Caco-2 (cell line): ENCODE data around the gene ATAD3C. TPM values are rescaled to one million over a fixed set of nuclear protein-coding genes. Genes with fewer than 3 reads are reported as not detected.

ENCODE experiments used
- BruUV-seq: library from RNA; stranded (reverse); fragments of 400-500 nt; replicated peaks from 2 replicates; lab custom pipeline; 2021; lab: Mats Ljungman, UMichigan
- CTCF ChIA-PET: fragments of 300-600 bp; sonication (Branson Sonifier 250); formaldehyde crosslinking; loops from one replicate; lab custom pipeline; 2022; ENCODE audit warnings: antibody characterized with exemption; lab: Charles Lee
- POLR2A ChIA-PET: fragments of 300-600 bp; sonication (Branson Sonifier 250); formaldehyde crosslinking; loops from one replicate; lab custom pipeline; 2022; ENCODE audit warnings: antibody characterized with exemption; lab: Charles Lee
- DNase-seq, 2 experiments: peaks; one replicate each; pipeline versions ENCODE4 v3.0.0 to v3.0.0-alpha.2; 2020 to 2022
- H3K27me3 ChIP-seq: replicated peaks from 2 replicates; pipeline ENCODE4 v1.6.0; 2011; ENCODE audit warnings: low read length; ENCODE audit not compliant: control insufficient read depth, insufficient read depth
- H3K36me3 ChIP-seq: 2 replicates; pipeline ENCODE4 v1.5.1; 2011; ENCODE audit warnings: low read length; ENCODE audit not compliant: control insufficient read depth, insufficient read depth
- H3K4me1 ChIP-seq: fragments of 250-450 bp; sonication (Bioruptor Pico); 2 replicates; pipeline ENCODE4 v1.5.1; 2020; ENCODE audit warnings: mild to moderate bottlenecking
- H3K4me3 ChIP-seq: 2 replicates; pipeline ENCODE4 v1.5.1; 2011; ENCODE audit warnings: low read depth, mild to moderate bottlenecking, control low read depth, low read length
- H3K9me3 ChIP-seq: fragments of 250-450 bp; sonication (Bioruptor Pico); 2 replicates; pipeline ENCODE4 v1.5.1; 2020; ENCODE audit warnings: mild to moderate bottlenecking, moderate library complexity
- H3K27ac Mint-ChIP-seq: one replicate; pipeline ENCODE4 v1.8.0; 2022; ENCODE audit warnings: mixed read lengths; ENCODE audit not compliant: unreplicated experiment
- H3K27me3 Mint-ChIP-seq: one replicate; pipeline ENCODE4 v1.8.0; 2022; ENCODE audit warnings: mixed read lengths; ENCODE audit not compliant: insufficient read depth, unreplicated experiment
- H3K36me3 Mint-ChIP-seq: one replicate; pipeline ENCODE4 v1.8.0; 2022; ENCODE audit warnings: mild to moderate bottlenecking, mixed read lengths; ENCODE audit not compliant: insufficient read depth, unreplicated experiment
- H3K4me1 Mint-ChIP-seq: one replicate; pipeline ENCODE4 v1.8.0; 2022; ENCODE audit warnings: low read depth, mixed read lengths; ENCODE audit not compliant: unreplicated experiment
- H3K4me3 Mint-ChIP-seq: one replicate; pipeline ENCODE4 v1.8.0; 2022; ENCODE audit warnings: mild to moderate bottlenecking, moderate library complexity, mixed read lengths; ENCODE audit not compliant: unreplicated experiment
- H3K9me3 Mint-ChIP-seq: one replicate; pipeline ENCODE4 v1.8.0; 2022; ENCODE audit warnings: mixed read lengths; ENCODE audit not compliant: unreplicated experiment
- intact Hi-C: fragments of 100-400 bp; cut with micrococcal nuclease; formaldehyde crosslinking; loops from one replicate; pipeline ENCODE4 v1.10.0; 2022; ENCODE audit not compliant: unreplicated experiment
- total RNA-seq: library from RNA; stranded (reverse); gene quantifications from 2 replicates; pipeline ENCODE4 v1.2.3, GENCODE V29; 2022
- TF ChIP-seq, protein P1 (sequence below), 2 experiments: fragments of 200-600 bp in 1 of 2; IDR thresholded peaks; 1 replicate in 1 of 2; 2 replicates in 1 of 2; pipeline versions ENCODE4 v1.5.1 to v1.8.0; 2011 to 2022; ENCODE audit warnings: antibody characterized with exemption in 1 of 2, control low read depth in 1 of 2, inconsistent platforms in 1 of 2, low read depth in 1 of 2, low read length in 1 of 2, mild to moderate bottlenecking in 1 of 2, moderate library complexity in 1 of 2; ENCODE audit not compliant: insufficient read depth in 1 of 2, severe bottlenecking in 1 of 2, unreplicated experiment in 1 of 2

Gene ATAD3C
- total RNA-seq, 1 experiment from 2014 or later = 0.95 TPM

DNA sequence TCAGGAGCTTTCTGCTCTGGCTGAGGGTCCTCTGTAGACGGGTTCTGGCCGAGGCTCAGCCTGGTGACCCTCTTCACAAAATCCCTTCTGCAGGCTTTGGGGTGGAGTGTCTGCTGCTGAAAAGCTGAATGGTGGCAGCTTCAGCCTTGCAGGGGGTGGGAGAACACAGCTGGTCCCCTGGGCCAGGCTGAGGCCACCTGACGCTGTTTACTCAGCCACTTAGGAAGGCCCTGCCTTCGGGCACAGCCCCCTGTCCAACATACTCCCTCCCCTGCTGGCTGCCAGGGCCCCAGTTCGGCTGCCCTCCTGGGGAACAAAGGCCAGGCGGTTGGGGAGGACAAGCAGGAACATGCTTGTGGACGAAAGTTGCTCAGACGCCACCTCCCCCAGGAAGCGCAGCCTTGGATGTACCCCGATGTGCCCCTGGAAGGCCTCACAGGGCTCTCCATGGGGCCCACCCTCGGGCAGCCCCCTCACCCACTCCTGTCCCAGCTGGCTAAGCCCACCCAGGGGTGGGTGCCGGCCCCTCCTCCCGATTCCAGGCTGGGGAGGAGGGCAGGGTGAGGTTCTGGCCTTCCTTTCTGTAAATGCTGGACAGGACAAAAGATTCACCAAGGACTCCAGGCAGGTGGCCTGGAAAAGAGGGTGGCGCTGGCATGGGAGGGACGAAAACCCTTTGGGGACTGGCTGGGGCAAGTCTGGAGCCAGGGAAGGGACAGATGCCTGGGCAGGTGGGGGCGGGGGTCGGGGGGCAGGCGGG, 28.2 kb upstream of the ATAD3C start, which contains the start of gene ANKRD65:
Gene ANKRD65, minus strand, starts transcription at position 130 of the 760 bp plus-strand sequence. CDS start 271 bp downstream, outside the sequence.
- no peaks in the 10 kb centered on the region for H3K9me3 ChIP-seq
- intact Hi-C loops = no loop called here
- H3K4me1 ChIP-seq = peaks cover 31% of the 10 kb centered on the region
- TF ChIP-seq, protein P1, sequence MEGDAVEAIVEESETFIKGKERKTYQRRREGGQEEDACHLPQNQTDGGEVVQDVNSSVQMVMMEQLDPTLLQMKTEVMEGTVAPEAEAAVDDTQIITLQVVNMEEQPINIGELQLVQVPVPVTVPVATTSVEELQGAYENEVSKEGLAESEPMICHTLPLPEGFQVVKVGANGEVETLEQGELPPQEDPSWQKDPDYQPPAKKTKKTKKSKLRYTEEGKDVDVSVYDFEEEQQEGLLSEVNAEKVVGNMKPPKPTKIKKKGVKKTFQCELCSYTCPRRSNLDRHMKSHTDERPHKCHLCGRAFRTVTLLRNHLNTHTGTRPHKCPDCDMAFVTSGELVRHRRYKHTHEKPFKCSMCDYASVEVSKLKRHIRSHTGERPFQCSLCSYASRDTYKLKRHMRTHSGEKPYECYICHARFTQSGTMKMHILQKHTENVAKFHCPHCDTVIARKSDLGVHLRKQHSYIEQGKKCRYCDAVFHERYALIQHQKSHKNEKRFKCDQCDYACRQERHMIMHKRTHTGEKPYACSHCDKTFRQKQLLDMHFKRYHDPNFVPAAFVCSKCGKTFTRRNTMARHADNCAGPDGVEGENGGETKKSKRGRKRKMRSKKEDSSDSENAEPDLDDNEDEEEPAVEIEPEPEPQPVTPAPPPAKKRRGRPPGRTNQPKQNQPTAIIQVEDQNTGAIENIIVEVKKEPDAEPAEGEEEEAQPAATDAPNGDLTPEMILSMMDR (IDR thresholded peaks at IDR 0.05; ENCODE audit: insufficient read depth in 1 of 2, low read depth in 1 of 2, low read length in 1 of 2, severe bottlenecking in 1 of 2, unreplicated experiment in 1 of 2) = no peak
- CTCF ChIA-PET = no interaction called here
- no TSS peak for BruUV-seq
- H3K36me3 ChIP-seq = no peaks in the 10 kb centered on the region
- Mint-ChIP-seq H3K9me3 (no peaks in the 10 kb centered on the region), H3K36me3 (no peaks in the 10 kb centered on the region), H3K4me3 (peak within 1 kb of the TSS; percentile 33), H3K27ac (peak within 1 kb of the TSS; percentile 87), H3K27me3 (no peaks in the 10 kb centered on the region), H3K4me1 (no peaks in the 10 kb centered on the region)
- DNase-seq = no peak
- H3K27me3 ChIP-seq = no peaks in the 10 kb centered on the region
- no peak within 1 kb of the TSS for H3K4me3 ChIP-seq
- POLR2A ChIA-PET = no interaction called here

DNA sequence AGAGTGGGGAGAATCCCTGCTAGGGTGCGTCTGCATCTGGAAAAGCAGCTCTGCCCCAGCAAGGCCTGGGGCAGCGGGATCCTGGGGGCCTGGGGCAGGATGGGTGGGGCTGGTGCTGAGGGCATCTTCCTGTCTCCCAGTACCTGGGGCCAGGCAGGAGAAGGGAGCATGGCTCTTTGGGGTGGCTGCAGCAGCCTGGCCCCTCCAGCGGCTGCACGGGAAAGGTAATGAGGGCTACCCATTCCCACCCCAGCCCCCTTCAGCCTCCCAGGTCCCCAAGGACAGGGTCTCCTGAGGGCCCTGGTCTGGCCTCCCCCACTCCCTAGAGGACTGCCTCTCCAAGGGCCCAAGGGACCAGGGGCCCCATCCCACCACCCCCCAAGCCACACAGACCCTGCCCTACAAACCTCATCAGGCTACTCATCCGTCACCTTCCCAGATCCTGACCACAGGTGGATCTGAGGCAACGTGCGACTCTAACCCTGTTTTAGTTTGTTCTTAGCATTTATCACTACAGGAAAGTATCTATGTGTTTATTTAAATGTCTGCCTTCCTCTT, 27.5 kb upstream of the ATAD3C start:
- TF ChIP-seq, protein P1 (IDR thresholded peaks at IDR 0.05; ENCODE audit: insufficient read depth in 1 of 2, low read depth in 1 of 2, low read length in 1 of 2, severe bottlenecking in 1 of 2, unreplicated experiment in 1 of 2) = no peak
- Mint-ChIP-seq H3K9me3 (no peaks in the 10 kb centered on the region), H3K27ac (peak overlapping the region; percentile 87), H3K36me3 (no peaks in the 10 kb centered on the region), H3K4me1 (no peaks in the 10 kb centered on the region), H3K27me3 (no peaks in the 10 kb centered on the region), H3K4me3 (no peak overlapping the region)
- CTCF ChIA-PET = no interaction called here
- no peaks in the 10 kb centered on the region for H3K36me3 ChIP-seq
- H3K4me3 ChIP-seq = no peak overlapping the region
- BruUV-seq = no TSS peak
- peaks cover 32% of the 10 kb centered on the region for H3K4me1 ChIP-seq
- H3K27me3 ChIP-seq = no peaks in the 10 kb centered on the region
- intact Hi-C loops = no loop called here
- DNase-seq = no peak
- no peaks in the 10 kb centered on the region for H3K9me3 ChIP-seq
- POLR2A ChIA-PET = no interaction called here

DNA sequence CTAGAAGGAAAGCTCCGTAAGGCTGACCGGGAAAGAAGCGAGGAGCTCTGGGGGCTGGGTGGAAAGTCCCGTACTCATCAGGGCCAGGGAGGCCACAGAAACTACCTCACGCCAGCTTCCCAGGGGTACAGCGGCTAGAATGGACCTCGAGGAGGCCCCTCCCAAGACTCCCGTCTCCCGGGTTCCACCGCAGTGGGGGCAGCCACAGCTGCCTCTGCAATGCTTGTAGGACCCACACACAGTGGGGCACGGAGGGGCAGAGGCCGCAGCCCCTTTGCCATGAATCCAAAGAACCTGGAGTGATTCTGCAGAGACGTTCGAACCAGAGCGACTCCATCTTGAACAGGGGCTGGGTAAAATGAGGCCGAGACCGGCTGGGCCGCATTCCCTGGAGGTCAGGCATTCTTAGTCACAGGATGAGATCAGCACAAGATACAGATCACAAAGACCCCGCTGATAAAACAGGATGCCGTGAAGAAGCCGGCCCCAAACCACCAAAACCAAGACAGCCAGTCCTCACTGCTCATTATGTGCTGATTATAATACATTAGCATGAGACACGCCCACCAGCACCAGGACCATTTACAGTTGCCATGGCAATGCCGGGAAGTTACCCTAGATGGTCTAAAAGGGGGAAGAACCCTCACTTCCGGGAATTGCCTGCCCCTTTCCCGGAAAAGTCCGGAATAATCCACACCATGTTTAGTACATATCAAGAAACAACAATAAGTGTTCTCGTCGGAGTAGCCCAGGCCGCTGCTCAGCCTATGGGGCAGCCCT, 26.8 kb upstream of the ATAD3C start:
- POLR2A ChIA-PET = no interaction called here
- no peaks in the 10 kb centered on the region for H3K27me3 Mint-ChIP-seq
- H3K36me3 ChIP-seq = no peaks in the 10 kb centered on the region
- no peak overlapping the region for H3K4me3 ChIP-seq
- H3K27ac Mint-ChIP-seq = peak overlapping the region; percentile 87
- BruUV-seq = no TSS peak
- no peaks in the 10 kb centered on the region for H3K9me3 Mint-ChIP-seq
- no peaks in the 10 kb centered on the region for H3K27me3 ChIP-seq
- no peaks in the 10 kb centered on the region for H3K9me3 ChIP-seq
- intact Hi-C loops = no loop called here
- CTCF ChIA-PET = no interaction called here
- no peaks in the 10 kb centered on the region for H3K36me3 Mint-ChIP-seq
- H3K4me1 ChIP-seq = peaks cover 32% of the 10 kb centered on the region
- TF ChIP-seq, protein P1 (IDR thresholded peaks at IDR 0.05; ENCODE audit: insufficient read depth in 1 of 2, low read depth in 1 of 2, low read length in 1 of 2, severe bottlenecking in 1 of 2, unreplicated experiment in 1 of 2) = no peak
- no peak overlapping the region for H3K4me3 Mint-ChIP-seq
- H3K4me1 Mint-ChIP-seq = no peaks in the 10 kb centered on the region
- peak; percentile 72 to 73 for DNase-seq
